OCI-LY7 (cell line): ENCODE measurements around the gene CRY2. TPM values are rescaled to one million over a fixed set of nuclear protein-coding genes. Genes with fewer than 3 reads are reported as not detected.
"Not testable (repeated sequence)": the region's sequence is repeated elsewhere in the genome, so short reads cannot be mapped to it uniquely, and the experiment has no call there.

Experiments
- BruUV-seq: library from RNA; stranded (reverse); fragments of 400-500 nt; replicated peaks from 2 replicates; lab custom pipeline; 2021; lab: Mats Ljungman, UMichigan
- CTCF ChIA-PET: fragments of 300-600 bp; sonication (Branson Sonifier 250); formaldehyde crosslinking; loops from one replicate; lab custom pipeline; 2022; ENCODE audit warnings: antibody characterized with exemption; ENCODE audit not compliant: unreplicated experiment; lab: Charles Lee
- POLR2A ChIA-PET: fragments of 300-600 bp; sonication (Branson Sonifier 250); formaldehyde crosslinking; loops from one replicate; lab custom pipeline; 2022; ENCODE audit warnings: antibody characterized with exemption; lab: Charles Lee
- DNase-seq: peaks from one replicate; pipeline ENCODE4 v3.0.0-alpha.2; 2015; ENCODE audit warnings: low spot score
- H2AFZ ChIP-seq: fragments of 200-600 bp; sonication (generic), shearing (Covaris generic); 2 replicates; pipeline ENCODE4 v1.6.1; 2014; ENCODE audit warnings: mild to moderate bottlenecking, antibody characterized with exemption, low read length, moderate library complexity
- H3K27ac ChIP-seq: fragments of 200-600 bp; sonication (generic); 2 replicates; pipeline ENCODE4 v1.5.1; 2014; ENCODE audit warnings: mixed run types, low read depth, mild to moderate bottlenecking, moderate library complexity, low read length, inconsistent platforms; ENCODE audit not compliant: poor library complexity, severe bottlenecking
- H3K36me3 ChIP-seq: fragments of 200-600 bp; sonication (generic); 2 replicates; pipeline ENCODE4 v1.6.1; 2014; ENCODE audit warnings: mild to moderate bottlenecking, antibody characterized with exemption, low read length, moderate library complexity, mixed read lengths; ENCODE audit not compliant: insufficient read depth
- H3K4me1 ChIP-seq: fragments of 200-600 bp; sonication (generic); 2 replicates; pipeline ENCODE4 v1.5.1; 2014; ENCODE audit warnings: mild to moderate bottlenecking, low read length; ENCODE audit not compliant: insufficient read depth, poor library complexity, severe bottlenecking
- H3K4me2 ChIP-seq: fragments of 200-600 bp; sonication (generic); 2 replicates; pipeline ENCODE4 v1.6.1; 2014; ENCODE audit warnings: mild to moderate bottlenecking, low read length
- H3K4me3 ChIP-seq: fragments of 200-600 bp; sonication (generic); 2 replicates; pipeline ENCODE4 v1.5.1; 2014; ENCODE audit warnings: mild to moderate bottlenecking, low read depth, low read length; ENCODE audit not compliant: poor library complexity, severe bottlenecking
- H3K79me2 ChIP-seq: fragments of 200-600 bp; sonication (generic); 2 replicates; pipeline ENCODE4 v1.6.1; 2016; ENCODE audit warnings: low read depth, mild to moderate bottlenecking, low read length, moderate library complexity, mixed read lengths; ENCODE audit not compliant: insufficient read depth
- H3K9me2 ChIP-seq: fragments of 200-600 bp; sonication (generic); 2 replicates; pipeline ENCODE4 v1.6.1; 2016; ENCODE audit warnings: mild to moderate bottlenecking, low read length, mixed read lengths; ENCODE audit not compliant: insufficient read depth
- H3K9me3 ChIP-seq: fragments of 200-600 bp; sonication (generic); 2 replicates; pipeline ENCODE4 v1.6.1; 2014; ENCODE audit warnings: mild to moderate bottlenecking, mixed run types, low read length, mixed read lengths
- H4K20me1 ChIP-seq: fragments of 200-600 bp; sonication (generic); 2 replicates; pipeline ENCODE4 v1.6.1; 2014; ENCODE audit warnings: mild to moderate bottlenecking, antibody characterized with exemption, low read length, moderate library complexity, mixed read lengths; ENCODE audit not compliant: insufficient read depth
- CTCF ChIP-seq: fragments of 200-600 bp; sonication (generic); conservative IDR thresholded peaks from 2 replicates; pipeline ENCODE4 v1.5.1; 2014; ENCODE audit warnings: mild to moderate bottlenecking, antibody characterized with exemption, low read length, moderate library complexity, mixed read lengths
- EZH2phosphoT487 ChIP-seq: fragments of 200-600 bp; sonication (generic); IDR thresholded peaks from 2 replicates; pipeline ENCODE4 v1.6.1; 2018; ENCODE audit warnings: low read depth, borderline replicate concordance, mild to moderate bottlenecking, mixed run types, antibody characterized with exemption, low read length, moderate library complexity, mixed read lengths
- intact Hi-C: fragments of 100-400 bp; cut with micrococcal nuclease; formaldehyde crosslinking; loops from one replicate; pipeline ENCODE4 v1.10.0; 2022; ENCODE audit not compliant: unreplicated experiment
- total RNA-seq, 2 experiments: library from RNA; depleted of rRNA in 1 of 2; stranded (reverse); fragments of >200 nt in 1 of 2; shearing (Covaris generic) in 1 of 2; gene quantifications; 2 replicates each; pipeline ENCODE4 v1.2.3, GENCODE V29; 2014 to 2022

CRY2 gene
- total RNA-seq, 2 experiments from 2014 or later: 19.2 to 24.6 TPM

GRCh38 chr11:45806072-45806933 is 41.0 kb upstream of the CRY2 start:
- H2AFZ ChIP-seq: no peak overlapping the region
- H3K4me1 ChIP-seq: peaks cover 27% of the 10 kb centered on the region
- POLR2A ChIA-PET: interaction anchor here (1.0 to 2.0 kb wide), 5 partner anchors 8 to 40 kb away, joined by 3 to 4 read pairs (median 3); no protein-coding TSS in a partner anchor
- H4K20me1 ChIP-seq: no peaks in the 10 kb centered on the region
- H3K4me2 ChIP-seq: peak overlapping the region; percentile 99
- CTCF ChIA-PET: no interaction called here
- peak overlapping the region; percentile 79 for H3K4me3 ChIP-seq
- no peaks in the 10 kb centered on the region for H3K9me2 ChIP-seq
- H3K79me2 ChIP-seq: no peaks in the 10 kb centered on the region
- no peaks in the 10 kb centered on the region for H3K36me3 ChIP-seq
- intact Hi-C loops: no loop called here
- BruUV-seq: TSS peak; percentile 70
- H3K27ac ChIP-seq: no peak overlapping the region
- no peak for TF ChIP-seq EZH2phosphoT487
- H3K9me3 ChIP-seq: no peaks in the 10 kb centered on the region
- DNase-seq: no peak

GRCh38 chr11:45806937-45807791 is 40.1 kb upstream of the CRY2 start:
- no peaks in the 10 kb centered on the region for H4K20me1 ChIP-seq
- peaks cover 27% of the 10 kb centered on the region for H3K4me1 ChIP-seq
- TF ChIP-seq EZH2phosphoT487 (no peak), CTCF (no peak)
- no TSS peak for BruUV-seq
- no peaks in the 10 kb centered on the region for H3K79me2 ChIP-seq
- H3K9me3 ChIP-seq: no peaks in the 10 kb centered on the region
- POLR2A ChIA-PET: interaction anchor here (1.0 to 2.0 kb wide), 4 partner anchors 9 to 40 kb away, joined by 3 to 4 read pairs (median 4); no protein-coding TSS in a partner anchor
- no peak overlapping the region for H2AFZ ChIP-seq
- H3K27ac ChIP-seq: no peak overlapping the region
- no peaks in the 10 kb centered on the region for H3K9me2 ChIP-seq
- DNase-seq: peak; percentile 13
- intact Hi-C loops: no loop called here
- CTCF ChIA-PET: no interaction called here
- H3K4me3 ChIP-seq: peak overlapping the region; percentile 79
- H3K4me2 ChIP-seq: peak overlapping the region; percentile 99
- 0 out of 2 replicates have a peak, but pooled peaks cover 6% of the 10 kb centered on the region for H3K36me3 ChIP-seq

GRCh38 chr11:45807792-45808238 is 39.5 kb upstream of the CRY2 start:
- H3K9me2 ChIP-seq: no peaks in the 10 kb centered on the region
- peaks cover 27% of the 10 kb centered on the region for H3K4me1 ChIP-seq
- no peaks in the 10 kb centered on the region for H3K79me2 ChIP-seq
- 0 out of 2 replicates have a peak, but pooled peaks cover 6% of the 10 kb centered on the region for H3K36me3 ChIP-seq
- POLR2A ChIA-PET: interaction anchor here (2.0 kb wide), 1 partner anchor 9 kb away, joined by 4 read pairs; no protein-coding TSS in a partner anchor
- no peaks in the 10 kb centered on the region for H3K9me3 ChIP-seq
- no peak overlapping the region for H2AFZ ChIP-seq
- no peaks in the 10 kb centered on the region for H4K20me1 ChIP-seq
- DNase-seq: no peak
- H3K4me3 ChIP-seq: peak overlapping the region; percentile 79
- no TSS peak for BruUV-seq
- no peak for TF ChIP-seq EZH2phosphoT487
- TF ChIP-seq CTCF: no peak
- peak overlapping the region; percentile 99 for H3K4me2 ChIP-seq
- CTCF ChIA-PET: no interaction called here
- H3K27ac ChIP-seq: no peak overlapping the region
- intact Hi-C loops: no loop called here

- H3K36me3 ChIP-seq, CTCF ChIA-PET, H3K9me2 ChIP-seq, H3K9me3 ChIP-seq, H3K79me2 ChIP-seq, intact Hi-C loops, H4K20me1 ChIP-seq, H3K27ac ChIP-seq, H2AFZ ChIP-seq, DNase-seq, H3K4me3 ChIP-seq, BruUV-seq, H3K4me2 ChIP-seq: not testable (repeated sequence)
- POLR2A ChIA-PET: interaction anchor here (0.6 kb wide), 1 partner anchor 203 kb away, joined by 4 read pairs; no protein-coding TSS in a partner anchor
- H3K4me1 ChIP-seq: peaks cover 27% of the 10 kb centered on the region
Observed at GRCh38 chr11:45808427-45808826, 38.8 kb upstream of the CRY2 start.
